ENCODE measurements around the gene B9D1. TPM values are rescaled to one million over a fixed set of nuclear protein-coding genes. Genes with fewer than 3 reads are reported as not detected.
A peak's percentile ranks its signal among the peaks of the same experiment; 100 is the strongest.

B9D1 gene
- total RNA-seq, 3 donors from 2014 or later (not counting 1 experiment from before 2014, with no cell fraction given): 3.1 to 7.5 (median 3.7) TPM

DNA sequence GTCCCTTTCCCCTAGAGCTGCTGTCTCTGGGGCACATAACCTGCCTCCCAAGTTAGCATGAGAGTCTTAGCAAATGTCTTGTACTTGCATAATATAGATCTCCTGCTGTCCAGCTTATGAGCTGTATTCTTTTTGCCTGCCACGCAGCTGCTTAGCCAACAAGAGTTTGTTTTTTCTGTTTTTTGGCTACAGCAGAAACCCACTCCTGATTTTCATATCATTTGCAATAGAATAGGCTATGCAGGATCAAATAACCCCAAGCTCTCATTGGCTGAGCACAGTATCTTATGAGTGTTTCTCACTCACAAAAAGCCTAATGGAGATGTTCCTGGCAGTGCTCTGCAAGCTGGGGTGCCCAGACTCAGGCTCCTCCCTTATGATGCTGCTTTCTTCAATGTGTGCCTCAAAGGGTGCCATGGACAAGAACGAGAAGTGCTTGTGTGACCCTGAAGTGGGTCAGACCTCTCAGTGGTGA is 23.1 kb downstream of the B9D1 start:
- H3K4me1 Mint-ChIP-seq: no peaks in the 10 kb centered on the region
- WGBS (ENCODE audit: insufficient coverage): 91% methylated on average over 2 of the region's 2 CpGs
- ATAC-seq (no peak), DNase-seq (no peak)
- TF ChIP-seq CTCF (IDR thresholded peaks at IDR 0.05): no peak
- no peak overlapping the region for H3K27ac Mint-ChIP-seq
- Histone ChIP-seq H3K27ac (ENCODE audit: low read length) (no peak overlapping the region), H3K9me3 (ENCODE audit: control insufficient read depth, insufficient read depth, low read length) (no peaks in the 10 kb centered on the region), H3K36me3 (ENCODE audit: control insufficient read depth, insufficient read depth, low read length) (no peaks in the 10 kb centered on the region), H3K27me3 (ENCODE audit: control insufficient read depth, insufficient read depth, low read length) (no peaks in the 10 kb centered on the region), H3K4me1 (ENCODE audit: control insufficient read depth, insufficient read depth, low read length) (no peaks in the 10 kb centered on the region), H3K4me3 (ENCODE audit: low read length) (no peak overlapping the region)
- H3K27me3 Mint-ChIP-seq (ENCODE audit: low read depth in 2 of 2): peaks cover 13% of the 10 kb centered on the region in 2 donors
- H3K36me3 Mint-ChIP-seq: no peaks in the 10 kb centered on the region
- intact Hi-C loops (cut with micrococcal nuclease): no loop called here
- no peak overlapping the region for H3K4me3 Mint-ChIP-seq
- H3K9me3 Mint-ChIP-seq: no peaks in the 10 kb centered on the region

GRCh38 chr17:19338031-19338990 is 24.2 kb downstream of the B9D1 start:
- H3K27ac Mint-ChIP-seq: no peak overlapping the region
- no peaks in the 10 kb centered on the region for H3K9me3 Mint-ChIP-seq
- ATAC-seq (peak; percentile 80 to 97 (median 88)), DNase-seq (peak; percentile 48 to 82)
- Histone ChIP-seq H3K36me3 (ENCODE audit: control insufficient read depth, insufficient read depth, low read length) (no peaks in the 10 kb centered on the region), H3K9me3 (ENCODE audit: control insufficient read depth, insufficient read depth, low read length) (no peaks in the 10 kb centered on the region), H3K27ac (ENCODE audit: low read length) (no peak overlapping the region), H3K4me1 (ENCODE audit: control insufficient read depth, insufficient read depth, low read length) (no peaks in the 10 kb centered on the region), H3K27me3 (ENCODE audit: control insufficient read depth, insufficient read depth, low read length) (no peaks in the 10 kb centered on the region), H3K4me3 (ENCODE audit: low read length) (no peak overlapping the region)
- TF ChIP-seq CTCF (IDR thresholded peaks at IDR 0.05): peak; percentile 52
- intact Hi-C loops (cut with micrococcal nuclease): no loop called here
- H3K27me3 Mint-ChIP-seq (ENCODE audit: low read depth in 2 of 2): peaks cover 13% of the 10 kb centered on the region in 2 donors
- no peak overlapping the region for H3K4me3 Mint-ChIP-seq
- H3K36me3 Mint-ChIP-seq: no peaks in the 10 kb centered on the region
- WGBS (ENCODE audit: insufficient coverage): 52% methylated on average over 7 of the region's 7 CpGs
- H3K4me1 Mint-ChIP-seq: no peaks in the 10 kb centered on the region

DNA sequence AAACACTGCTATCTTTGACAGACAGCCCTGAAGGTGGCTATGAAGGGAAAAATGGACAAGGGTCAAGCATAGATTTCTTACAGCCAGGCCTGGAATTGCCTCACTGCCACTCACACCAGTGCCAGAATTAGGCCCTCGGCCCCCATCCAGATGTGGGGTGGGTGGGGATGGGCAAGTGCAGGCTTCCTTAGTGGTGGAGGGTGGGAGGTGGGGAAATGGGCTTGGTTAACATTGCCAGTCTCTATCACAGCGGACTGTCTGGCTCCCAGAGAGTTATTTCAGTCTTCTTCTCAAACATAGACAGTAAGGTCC is 24.9 kb downstream of the B9D1 start:
- H3K9me3 Mint-ChIP-seq: no peaks in the 10 kb centered on the region
- no peak overlapping the region for H3K4me3 Mint-ChIP-seq
- Histone ChIP-seq H3K9me3 (ENCODE audit: control insufficient read depth, insufficient read depth, low read length) (no peaks in the 10 kb centered on the region), H3K4me3 (ENCODE audit: low read length) (no peak overlapping the region), H3K36me3 (ENCODE audit: control insufficient read depth, insufficient read depth, low read length) (no peaks in the 10 kb centered on the region), H3K27me3 (ENCODE audit: control insufficient read depth, insufficient read depth, low read length) (no peaks in the 10 kb centered on the region), H3K27ac (ENCODE audit: low read length) (no peak overlapping the region), H3K4me1 (ENCODE audit: control insufficient read depth, insufficient read depth, low read length) (no peaks in the 10 kb centered on the region)
- no peak overlapping the region for H3K27ac Mint-ChIP-seq
- ATAC-seq (no peak), DNase-seq (no peak)
- H3K36me3 Mint-ChIP-seq: no peaks in the 10 kb centered on the region
- no peaks in the 10 kb centered on the region for H3K4me1 Mint-ChIP-seq
- intact Hi-C loops (cut with micrococcal nuclease): no loop called here
- no peak for TF ChIP-seq CTCF (IDR thresholded peaks at IDR 0.05)
- peaks cover 13% of the 10 kb centered on the region in 2 donors for H3K27me3 Mint-ChIP-seq (ENCODE audit: low read depth in 2 of 2)
- 71% methylated on average over 2 of the region's 2 CpGs for WGBS (ENCODE audit: insufficient coverage)

All from natural killer cell (primary cell).